ENCODE data around the gene IGSF21. TPM values are rescaled to one million over a fixed set of nuclear protein-coding genes. Genes with fewer than 3 reads are reported as not detected.

The IGSF21 gene
- total RNA-seq, 1 donor from 2014 or later, result not detected

GRCh38 chr1:18401921-18402320 is 294.3 kb downstream of the IGSF21 start:
- peaks cover 15% of the 10 kb centered on the region for H3K27me3 Mint-ChIP-seq (ENCODE audit: low read depth)
- H3K4me1 Mint-ChIP-seq, result peaks cover 5% of the 10 kb centered on the region
- no peak for DNase-seq (ENCODE audit: low spot score in 2 of 2, unreplicated experiment in 2 of 2)
- no peaks in the 10 kb centered on the region for H3K9me3 Mint-ChIP-seq
- H3K36me3 Mint-ChIP-seq, result no peaks in the 10 kb centered on the region
- H3K4me3 Mint-ChIP-seq, result no peak overlapping the region
- H3K27ac Mint-ChIP-seq, result no peak overlapping the region
- no peak for TF ChIP-seq CTCF (IDR thresholded peaks at IDR 0.05; ENCODE audit: unreplicated experiment)

DNA sequence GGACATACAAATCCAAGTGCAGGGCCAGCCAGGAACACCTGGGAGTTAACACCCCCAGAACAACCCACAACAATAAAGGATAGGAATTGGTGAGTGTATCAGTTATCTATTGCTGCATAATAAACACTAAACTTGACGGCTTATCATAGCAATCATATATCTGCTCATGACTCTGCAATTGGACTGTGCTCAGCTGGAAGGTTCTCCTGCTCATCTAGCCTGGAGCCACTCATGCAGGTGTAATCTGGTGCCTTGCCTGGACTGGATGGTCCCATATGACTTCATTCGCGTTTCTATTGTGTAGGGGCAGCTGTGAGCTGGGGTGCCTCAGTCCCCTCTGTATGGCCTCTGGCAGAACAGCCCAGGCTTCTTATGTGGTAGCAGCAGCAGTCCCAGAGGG is 296.9 kb downstream of the IGSF21 start:
- H3K27me3 Mint-ChIP-seq (ENCODE audit: low read depth), result peaks cover 5% of the 10 kb centered on the region
- H3K36me3 Mint-ChIP-seq, result no peaks in the 10 kb centered on the region
- H3K4me3 Mint-ChIP-seq, result no peak overlapping the region
- TF ChIP-seq CTCF (IDR thresholded peaks at IDR 0.05; ENCODE audit: unreplicated experiment), result no peak
- H3K4me1 Mint-ChIP-seq, result peaks cover 2% of the 10 kb centered on the region
- no peaks in the 10 kb centered on the region for H3K9me3 Mint-ChIP-seq
- no peak overlapping the region for H3K27ac Mint-ChIP-seq
- DNase-seq (ENCODE audit: low spot score in 2 of 2, unreplicated experiment in 2 of 2), result no peak

DNA sequence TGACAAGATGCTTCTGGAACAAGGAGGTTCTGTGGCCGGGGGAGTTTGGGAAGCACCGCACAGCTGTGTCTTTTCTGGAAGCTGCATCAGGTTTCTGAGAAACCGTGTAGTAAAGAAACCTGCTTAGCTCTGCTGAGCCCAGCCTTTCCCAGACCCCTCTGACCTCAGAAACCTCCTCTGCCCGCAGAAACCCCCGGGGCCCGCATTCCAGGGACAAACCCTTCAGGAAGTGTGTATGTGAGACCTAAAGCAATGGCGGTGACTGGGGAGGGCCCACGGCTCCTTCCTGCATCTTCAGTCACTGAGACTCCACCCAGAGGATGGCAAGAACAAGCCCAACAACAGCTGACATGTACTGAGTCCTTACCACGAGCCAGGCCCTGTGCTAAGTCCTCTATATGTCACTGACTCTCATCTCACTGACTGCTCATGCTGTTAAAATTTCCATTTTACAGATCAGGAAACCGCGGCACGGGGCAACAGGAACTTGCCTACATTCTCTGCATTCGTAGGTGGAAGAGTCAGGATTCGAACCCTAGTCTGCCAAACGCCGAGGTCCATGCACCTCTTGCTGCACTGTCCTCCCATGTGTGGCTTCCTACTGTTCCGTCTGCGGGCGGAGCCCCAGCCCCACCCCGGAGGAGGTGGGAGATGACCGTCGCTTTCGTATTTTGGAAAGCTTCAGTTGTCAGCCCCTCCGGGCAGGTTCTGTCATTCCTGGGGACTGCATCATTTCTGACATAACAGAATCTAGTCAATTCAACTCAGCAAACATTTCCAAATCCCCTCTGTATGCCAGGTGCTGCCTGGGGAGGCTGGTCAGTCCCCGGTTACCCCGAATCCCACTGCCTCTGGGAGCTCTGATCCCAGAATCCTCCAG is 299.8 kb downstream of the IGSF21 start:
- no peaks in the 10 kb centered on the region for H3K27me3 Mint-ChIP-seq (ENCODE audit: low read depth)
- no peak for DNase-seq (ENCODE audit: low spot score in 2 of 2, unreplicated experiment in 2 of 2)
- no peak overlapping the region for H3K27ac Mint-ChIP-seq
- no peaks in the 10 kb centered on the region for H3K36me3 Mint-ChIP-seq
- TF ChIP-seq CTCF (IDR thresholded peaks at IDR 0.05; ENCODE audit: unreplicated experiment), result no peak
- H3K9me3 Mint-ChIP-seq, result peaks cover 13% of the 10 kb centered on the region
- H3K4me1 Mint-ChIP-seq, result peaks cover 2% of the 10 kb centered on the region
- no peak overlapping the region for H3K4me3 Mint-ChIP-seq

DNA sequence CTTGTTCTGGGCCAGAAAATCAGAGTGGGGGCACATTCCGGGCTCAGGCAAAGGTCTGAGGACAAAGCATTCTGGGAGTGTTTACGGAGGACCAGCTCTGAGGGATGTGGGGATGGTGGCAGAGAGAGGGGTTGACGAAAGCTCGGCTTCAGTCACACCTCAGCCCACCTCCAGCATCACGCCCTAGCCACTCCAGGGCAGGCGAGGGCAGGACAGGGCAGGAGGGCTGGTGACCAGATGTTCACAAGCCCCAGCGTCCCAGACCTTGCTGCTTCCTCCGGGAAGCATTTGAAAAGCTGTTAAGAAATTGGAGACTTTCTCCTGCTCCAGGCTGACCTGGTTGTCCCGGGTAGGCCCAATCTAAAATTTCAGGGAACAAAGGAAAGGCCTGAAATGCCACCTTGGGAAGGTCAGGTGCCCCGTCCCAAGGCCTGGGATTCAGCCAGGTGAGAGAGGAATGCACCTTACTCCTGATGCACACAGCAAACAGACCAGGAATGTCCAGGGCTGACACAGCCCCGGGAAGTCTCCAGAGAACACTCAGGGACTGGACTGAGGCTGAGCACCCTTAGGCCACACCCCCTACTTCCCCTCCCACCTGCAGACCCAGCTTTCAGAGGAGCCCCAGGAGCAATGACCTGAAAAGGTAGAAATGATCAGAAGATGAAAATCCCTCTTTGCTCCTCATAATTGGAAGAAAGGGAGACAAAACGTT is 301.2 kb downstream of the IGSF21 start:
- no peak for TF ChIP-seq CTCF (IDR thresholded peaks at IDR 0.05; ENCODE audit: unreplicated experiment)
- no peaks in the 10 kb centered on the region for H3K36me3 Mint-ChIP-seq
- H3K27me3 Mint-ChIP-seq (ENCODE audit: low read depth), result no peaks in the 10 kb centered on the region
- no peak for DNase-seq (ENCODE audit: low spot score in 2 of 2, unreplicated experiment in 2 of 2)
- no peak overlapping the region for H3K4me3 Mint-ChIP-seq
- H3K9me3 Mint-ChIP-seq, result peaks cover 19% of the 10 kb centered on the region
- H3K4me1 Mint-ChIP-seq, result no peaks in the 10 kb centered on the region
- no peak overlapping the region for H3K27ac Mint-ChIP-seq

GRCh38 chr1:18409609-18410237 is 302.1 kb downstream of the IGSF21 start:
- H3K4me1 Mint-ChIP-seq, result no peaks in the 10 kb centered on the region
- H3K36me3 Mint-ChIP-seq, result no peaks in the 10 kb centered on the region
- H3K27me3 Mint-ChIP-seq (ENCODE audit: low read depth), result no peaks in the 10 kb centered on the region
- peaks cover 19% of the 10 kb centered on the region for H3K9me3 Mint-ChIP-seq
- no peak overlapping the region for H3K4me3 Mint-ChIP-seq
- no peak for TF ChIP-seq CTCF (IDR thresholded peaks at IDR 0.05; ENCODE audit: unreplicated experiment)
- DNase-seq (ENCODE audit: low spot score in 2 of 2, unreplicated experiment in 2 of 2), result no peak
- H3K27ac Mint-ChIP-seq, result no peak overlapping the region
